ENCODE data around the gene CASK. TPM values are rescaled to one million over a fixed set of nuclear protein-coding genes. Genes with fewer than 3 reads are reported as not detected.

Gene CASK
- total RNA-seq, 1 experiment from 2014 or later, result 54.6 TPM

- Mint-ChIP-seq H3K27me3 (ENCODE audit: low read depth) (no peaks in the 10 kb centered on the region), H3K36me3 (peaks cover 11% of the 10 kb centered on the region), H3K4me3 (no peak overlapping the region), H3K9me3 (no peaks in the 10 kb centered on the region), H3K4me1 (peaks cover 26% of the 10 kb centered on the region), H3K27ac (no peak overlapping the region)
- TF ChIP-seq SMAD4 (CRISPR knock-in tag; IDR thresholded peaks at IDR 0.05), result no peak
- no peak for TF ChIP-seq TCF7 (CRISPR knock-in tag; IDR thresholded peaks at IDR 0.05; ENCODE audit: low read depth)
- no peak for TF ChIP-seq EMX1 (CRISPR knock-in tag; IDR thresholded peaks at IDR 0.05)
- TF ChIP-seq ZNF263 (CRISPR knock-in tag; IDR thresholded peaks at IDR 0.05; ENCODE audit: low read depth), result no peak
- TF ChIP-seq ZNF317 (CRISPR knock-in tag; IDR thresholded peaks at IDR 0.05; ENCODE audit: borderline replicate concordance, low read depth), result no peak
- TF ChIP-seq CTCF (IDR thresholded peaks at IDR 0.05), result no peak
- no peak for TF ChIP-seq ELF4 (CRISPR knock-in tag; IDR thresholded peaks at IDR 0.05; ENCODE audit: low read depth)
- no peak for TF ChIP-seq TP53 (CRISPR knock-in tag; IDR thresholded peaks at IDR 0.05)
- TF ChIP-seq STAT6 (CRISPR knock-in tag; conservative IDR thresholded peaks at IDR 0.05; ENCODE audit: low read depth), result no peak
- TF ChIP-seq SP1 (CRISPR knock-in tag; conservative IDR thresholded peaks at IDR 0.05), result no peak
- no peak for TF ChIP-seq TEAD4 (CRISPR knock-in tag; IDR thresholded peaks at IDR 0.05)
- ATAC-seq, result no peak
- no peak for DNase-seq (ENCODE audit: low spot score)
- CTCF ChIA-PET, result no interaction called here
- POLR2A ChIA-PET, result no interaction called here
Observed at GRCh38 chrX:41526925-41527324, 396.4 kb downstream of the CASK start.

- no peak for TF ChIP-seq NR3C1 (CRISPR knock-in tag; conservative IDR thresholded peaks at IDR 0.05; ENCODE audit: low read depth)
- Mint-ChIP-seq H3K9me3 (no peaks in the 10 kb centered on the region), H3K27ac (no peak overlapping the region), H3K4me1 (peaks cover 31% of the 10 kb centered on the region), H3K27me3 (ENCODE audit: low read depth) (no peaks in the 10 kb centered on the region), H3K4me3 (no peak overlapping the region), H3K36me3 (peaks cover 11% of the 10 kb centered on the region)
- ChIA-PET POLR2A (no interaction called here), CTCF (no interaction called here)
- DNase-seq (ENCODE audit: low spot score) (no peak), ATAC-seq (no peak)
Observed at GRCh38 chrX:41526271-41526670, 397.1 kb downstream of the CASK start.

GRCh38 chrX:41522671-41523070 is 400.7 kb downstream of the CASK start:
- H3K9me3 Mint-ChIP-seq, result no peaks in the 10 kb centered on the region
- H3K4me3 Mint-ChIP-seq, result no peak overlapping the region
- no peaks in the 10 kb centered on the region for H3K27me3 Mint-ChIP-seq (ENCODE audit: low read depth)
- ChIA-PET CTCF (no interaction called here), POLR2A (interaction anchor here (0.6 kb wide), 1 partner anchor 36 kb away, joined by 4 read pairs; no protein-coding TSS in a partner anchor)
- DNase-seq (ENCODE audit: low spot score) (no peak), ATAC-seq (no peak)
- peaks cover 37% of the 10 kb centered on the region for H3K4me1 Mint-ChIP-seq
- H3K36me3 Mint-ChIP-seq, result peaks cover 3% of the 10 kb centered on the region; the same call in 1 of the 2 replicates
- no peak overlapping the region for H3K27ac Mint-ChIP-seq
- TF ChIP-seq ZNF416 (CRISPR knock-in tag; IDR thresholded peaks at IDR 0.05), result no peak
- TF ChIP-seq GRHL2 (CRISPR knock-in tag; IDR thresholded peaks at IDR 0.05; ENCODE audit: insufficient replicate concordance, severe bottlenecking), result no peak
- TF ChIP-seq ELF4 (CRISPR knock-in tag; IDR thresholded peaks at IDR 0.05; ENCODE audit: low read depth), result no peak
- no peak for TF ChIP-seq NFYB (CRISPR knock-in tag; conservative IDR thresholded peaks at IDR 0.05; ENCODE audit: low read depth)
- no peak for TF ChIP-seq ATF1 (CRISPR knock-in tag; IDR thresholded peaks at IDR 0.05)
- no peak for TF ChIP-seq CTCF (IDR thresholded peaks at IDR 0.05)
- TF ChIP-seq SMAD3 (CRISPR knock-in tag; IDR thresholded peaks at IDR 0.05; ENCODE audit: borderline replicate concordance), result no peak
- no peak for TF ChIP-seq ZNF317 (CRISPR knock-in tag; IDR thresholded peaks at IDR 0.05; ENCODE audit: borderline replicate concordance, low read depth)
- TF ChIP-seq PRDM15 (CRISPR knock-in tag; IDR thresholded peaks at IDR 0.05), result no peak
- TF ChIP-seq NFE2L1 (CRISPR knock-in tag; IDR thresholded peaks at IDR 0.05), result no peak
- no peak for TF ChIP-seq ATF3 (CRISPR knock-in tag; conservative IDR thresholded peaks at IDR 0.05)

Measured in WTC11 (cell line).